ENCODE data around the gene CD177. TPM values are rescaled to one million over a fixed set of nuclear protein-coding genes. Genes with fewer than 3 reads are reported as not detected.
"Not testable (repeated sequence)": the region's sequence is repeated elsewhere in the genome, so short reads cannot be mapped to it uniquely, and the experiment has no call there.

CD177 gene
- total RNA-seq, 1 experiment from 2014 or later = 2.0 TPM

GRCh38 chr19:43337737-43338136 is 15.7 kb upstream of the CD177 start (continued):
- TF ChIP-seq USF1 (CRISPR knock-in tag; IDR thresholded peaks at IDR 0.05) = no peak
- TF ChIP-seq TP53 (CRISPR knock-in tag; IDR thresholded peaks at IDR 0.05) = no peak
- TF ChIP-seq NR2C2 (CRISPR knock-in tag; IDR thresholded peaks at IDR 0.05) = no peak
- no peak for TF ChIP-seq ETV6 (CRISPR knock-in tag; IDR thresholded peaks at IDR 0.05)

GRCh38 chr19:43338530-43338929 is 15.0 kb upstream of the CD177 start:
- H3K27ac Mint-ChIP-seq = no peak overlapping the region
- ATAC-seq (no peak), DNase-seq (ENCODE audit: low spot score) (no peak)
- peaks cover 8% of the 10 kb centered on the region; the same call in 1 of the 2 replicates for H3K9me3 Mint-ChIP-seq
- peaks cover 9% of the 10 kb centered on the region for H3K27me3 Mint-ChIP-seq (ENCODE audit: low read depth)
- H3K4me1 Mint-ChIP-seq = peaks cover 18% of the 10 kb centered on the region
- ChIA-PET POLR2A (no interaction called here), CTCF (interaction anchor here (0.6 kb wide), 1 partner anchor 336 kb away, joined by 4 read pairs; no protein-coding TSS in a partner anchor)
- H3K36me3 Mint-ChIP-seq = no peaks in the 10 kb centered on the region
- H3K4me3 Mint-ChIP-seq = no peak overlapping the region
- TF ChIP-seq NR1H2 (CRISPR knock-in tag; IDR thresholded peaks at IDR 0.05) (no peak), SMAD4 (CRISPR knock-in tag; IDR thresholded peaks at IDR 0.05) (no peak), CTCF (IDR thresholded peaks at IDR 0.05) (no peak), EMX1 (CRISPR knock-in tag; IDR thresholded peaks at IDR 0.05) (no peak), GTF2I (CRISPR knock-in tag; conservative IDR thresholded peaks at IDR 0.05) (no peak), RELA (CRISPR knock-in tag; IDR thresholded peaks at IDR 0.05; ENCODE audit: borderline replicate concordance) (no peak), ZNF671 (CRISPR knock-in tag; IDR thresholded peaks at IDR 0.05) (no peak), ZNF317 (CRISPR knock-in tag; IDR thresholded peaks at IDR 0.05; ENCODE audit: borderline replicate concordance, low read depth) (no peak), MYBL2 (CRISPR knock-in tag; IDR thresholded peaks at IDR 0.05) (no peak), CREB1 (CRISPR knock-in tag; IDR thresholded peaks at IDR 0.05) (no peak), SMAD3 (CRISPR knock-in tag; IDR thresholded peaks at IDR 0.05; ENCODE audit: borderline replicate concordance) (no peak), TEAD1 (CRISPR knock-in tag; IDR thresholded peaks at IDR 0.05) (no peak), MLX (CRISPR knock-in tag; IDR thresholded peaks at IDR 0.05) (no peak)
- TF ChIP-seq, protein P1, sequence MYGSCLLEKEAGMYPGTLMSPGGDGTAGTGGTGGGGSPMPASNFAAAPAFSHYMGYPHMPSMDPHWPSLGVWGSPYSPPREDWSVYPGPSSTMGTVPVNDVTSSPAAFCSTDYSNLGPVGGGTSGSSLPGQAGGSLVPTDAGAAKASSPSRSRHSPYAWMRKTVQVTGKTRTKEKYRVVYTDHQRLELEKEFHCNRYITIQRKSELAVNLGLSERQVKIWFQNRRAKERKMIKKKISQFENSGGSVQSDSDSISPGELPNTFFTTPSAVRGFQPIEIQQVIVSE (CRISPR knock-in tag; IDR thresholded peaks at IDR 0.05; ENCODE audit: borderline replicate concordance) = no peak
- TF ChIP-seq, protein P2, sequence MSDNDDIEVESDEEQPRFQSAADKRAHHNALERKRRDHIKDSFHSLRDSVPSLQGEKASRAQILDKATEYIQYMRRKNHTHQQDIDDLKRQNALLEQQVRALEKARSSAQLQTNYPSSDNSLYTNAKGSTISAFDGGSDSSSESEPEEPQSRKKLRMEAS (CRISPR knock-in tag; IDR thresholded peaks at IDR 0.05) = no peak
- TF ChIP-seq, protein P3, sequence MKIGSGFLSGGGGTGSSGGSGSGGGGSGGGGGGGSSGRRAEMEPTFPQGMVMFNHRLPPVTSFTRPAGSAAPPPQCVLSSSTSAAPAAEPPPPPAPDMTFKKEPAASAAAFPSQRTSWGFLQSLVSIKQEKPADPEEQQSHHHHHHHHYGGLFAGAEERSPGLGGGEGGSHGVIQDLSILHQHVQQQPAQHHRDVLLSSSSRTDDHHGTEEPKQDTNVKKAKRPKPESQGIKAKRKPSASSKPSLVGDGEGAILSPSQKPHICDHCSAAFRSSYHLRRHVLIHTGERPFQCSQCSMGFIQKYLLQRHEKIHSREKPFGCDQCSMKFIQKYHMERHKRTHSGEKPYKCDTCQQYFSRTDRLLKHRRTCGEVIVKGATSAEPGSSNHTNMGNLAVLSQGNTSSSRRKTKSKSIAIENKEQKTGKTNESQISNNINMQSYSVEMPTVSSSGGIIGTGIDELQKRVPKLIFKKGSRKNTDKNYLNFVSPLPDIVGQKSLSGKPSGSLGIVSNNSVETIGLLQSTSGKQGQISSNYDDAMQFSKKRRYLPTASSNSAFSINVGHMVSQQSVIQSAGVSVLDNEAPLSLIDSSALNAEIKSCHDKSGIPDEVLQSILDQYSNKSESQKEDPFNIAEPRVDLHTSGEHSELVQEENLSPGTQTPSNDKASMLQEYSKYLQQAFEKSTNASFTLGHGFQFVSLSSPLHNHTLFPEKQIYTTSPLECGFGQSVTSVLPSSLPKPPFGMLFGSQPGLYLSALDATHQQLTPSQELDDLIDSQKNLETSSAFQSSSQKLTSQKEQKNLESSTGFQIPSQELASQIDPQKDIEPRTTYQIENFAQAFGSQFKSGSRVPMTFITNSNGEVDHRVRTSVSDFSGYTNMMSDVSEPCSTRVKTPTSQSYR (CRISPR knock-in tag; IDR thresholded peaks at IDR 0.05) = no peak
- TF ChIP-seq, protein P4, sequence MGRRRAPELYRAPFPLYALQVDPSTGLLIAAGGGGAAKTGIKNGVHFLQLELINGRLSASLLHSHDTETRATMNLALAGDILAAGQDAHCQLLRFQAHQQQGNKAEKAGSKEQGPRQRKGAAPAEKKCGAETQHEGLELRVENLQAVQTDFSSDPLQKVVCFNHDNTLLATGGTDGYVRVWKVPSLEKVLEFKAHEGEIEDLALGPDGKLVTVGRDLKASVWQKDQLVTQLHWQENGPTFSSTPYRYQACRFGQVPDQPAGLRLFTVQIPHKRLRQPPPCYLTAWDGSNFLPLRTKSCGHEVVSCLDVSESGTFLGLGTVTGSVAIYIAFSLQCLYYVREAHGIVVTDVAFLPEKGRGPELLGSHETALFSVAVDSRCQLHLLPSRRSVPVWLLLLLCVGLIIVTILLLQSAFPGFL (CRISPR knock-in tag; IDR thresholded peaks at IDR 0.05; ENCODE audit: borderline replicate concordance) = no peak

DNA sequence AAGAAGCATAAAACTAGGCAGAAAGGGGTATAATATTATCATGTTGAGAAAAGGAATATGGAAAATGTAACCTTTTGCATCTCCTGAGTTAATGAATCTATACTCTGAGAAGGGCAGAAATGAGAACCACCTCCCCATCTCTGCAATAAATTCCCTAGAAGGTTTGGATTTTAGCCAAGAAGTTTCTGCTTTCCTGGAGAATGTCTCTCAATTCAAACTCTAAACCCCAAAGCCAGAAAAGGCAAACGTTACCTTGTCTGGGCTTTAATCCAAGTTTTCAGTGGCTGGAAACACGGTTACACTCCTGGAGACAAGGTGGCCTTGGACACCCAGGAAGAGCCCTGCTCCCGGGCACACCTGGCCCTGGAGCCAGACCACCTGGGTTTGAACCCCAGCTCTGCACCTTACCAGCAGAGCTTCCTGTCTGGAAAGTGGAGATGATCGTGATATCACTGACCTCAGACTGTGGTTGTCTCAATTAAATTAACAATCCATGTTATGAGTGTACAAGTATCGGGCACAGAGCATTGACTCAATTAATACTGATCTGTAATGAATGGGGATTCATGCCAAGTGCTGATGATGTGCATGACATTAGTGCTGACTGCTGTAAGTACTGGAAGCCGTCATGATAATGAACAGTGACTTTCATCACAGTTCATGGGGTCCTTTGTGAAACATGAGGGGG is 14.1 kb upstream of the CD177 start:
- H3K27ac Mint-ChIP-seq; DNase-seq (ENCODE audit: low spot score); H3K36me3 Mint-ChIP-seq; CTCF ChIA-PET; ATAC-seq; H3K9me3 Mint-ChIP-seq; POLR2A ChIA-PET; H3K4me3 Mint-ChIP-seq: not testable (repeated sequence)
- peaks cover 18% of the 10 kb centered on the region for H3K4me1 Mint-ChIP-seq
- peaks cover 14% of the 10 kb centered on the region for H3K27me3 Mint-ChIP-seq (ENCODE audit: low read depth)

GRCh38 chr19:43340101-43340500 is 13.4 kb upstream of the CD177 start:
- CTCF ChIA-PET; H3K27ac Mint-ChIP-seq; H3K9me3 Mint-ChIP-seq; DNase-seq (ENCODE audit: low spot score); ATAC-seq; H3K4me3 Mint-ChIP-seq; H3K36me3 Mint-ChIP-seq; POLR2A ChIA-PET: not testable (repeated sequence)
- peaks cover 18% of the 10 kb centered on the region for H3K4me1 Mint-ChIP-seq
- peaks cover 14% of the 10 kb centered on the region for H3K27me3 Mint-ChIP-seq (ENCODE audit: low read depth)

- H3K4me3 Mint-ChIP-seq; CTCF ChIA-PET; DNase-seq (ENCODE audit: low spot score); H3K9me3 Mint-ChIP-seq; H3K36me3 Mint-ChIP-seq; POLR2A ChIA-PET; H3K27ac Mint-ChIP-seq; ATAC-seq: not testable (repeated sequence)
- Mint-ChIP-seq H3K27me3 (ENCODE audit: low read depth) (peaks cover 14% of the 10 kb centered on the region), H3K4me1 (peaks cover 25% of the 10 kb centered on the region)
These were observed 12.4 kb upstream of the CD177 start for GRCh38 chr19:43341098-43341497.
